C4-2B (cell line): Measurements from ENCODE around the gene GADD45G.

Source experiments
- H3K27ac ChIP-seq: fragments of 450-650 bp; 2 replicates; pipeline ENCODE4 v1.5.1; 2017
- CTCF ChIP-seq: fragments of 450-650 bp; conservative IDR thresholded peaks from 2 replicates; pipeline ENCODE4 v1.5.1; 2017; ENCODE audit warnings: mild to moderate bottlenecking
- ZFX ChIP-seq: fragments of 450-650 bp; IDR thresholded peaks from 2 replicates; pipeline ENCODE4 v1.6.1; 2017

The GADD45G gene

GRCh38 chr9:89647366-89648128, 42.7 kb downstream of the GADD45G start:
- TF ChIP-seq ZFX = no peak
- no peak for TF ChIP-seq CTCF

GRCh38 chr9:89648247-89649000, 43.6 kb downstream of the GADD45G start:
- H3K27ac ChIP-seq = no peak overlapping the region
- TF ChIP-seq CTCF (no peak), ZFX (no peak)

More at GRCh38 chr9:89647366-89648128, 42.7 kb downstream of the GADD45G start:
- H3K27ac ChIP-seq = no peak overlapping the region

- no peak overlapping the region for H3K27ac ChIP-seq
- no peak for TF ChIP-seq ZFX
- TF ChIP-seq CTCF = no peak
These were observed 44.4 kb downstream of the GADD45G start for GRCh38 chr9:89649039-89649691.

- H3K27ac ChIP-seq = no peak overlapping the region
- TF ChIP-seq CTCF (no peak), ZFX (no peak)
These were observed 49.3 kb downstream of the GADD45G start for GRCh38 chr9:89654025-89654662.

GRCh38 chr9:89655056-89655989, 50.5 kb downstream of the GADD45G start:
- TF ChIP-seq CTCF (no peak), ZFX (no peak)

More at GRCh38 chr9:89655056-89655989, 50.5 kb downstream of the GADD45G start:
- peak overlapping the region; percentile 30; the same call in 1 of the 2 replicates for H3K27ac ChIP-seq
